Heart left ventricle (tissue), 16 donors: Measurements from ENCODE around the gene IL23R. TPM values are rescaled to one million over a fixed set of nuclear protein-coding genes. Genes with fewer than 3 reads are reported as not detected.

Source experiments
- ATAC-seq, 4 donors: fragments of 200-7000 bp; cut with Tn5 transposase; one replicate each; pipeline ENCODE4 v1.9.1; 2020 to 2022; ENCODE audit warnings: moderate library complexity in 4 of 4, mild to moderate bottlenecking in 3 of 4, moderate number of reproducible peaks in 1 of 4
- DNase-seq, 5 donors: peaks; one replicate each; pipeline ENCODE4 v3.0.0-alpha.2; 2020
- H3K27ac ChIP-seq, 12 donors: fragments of 200-600 bp; sonication (generic) in 4 of 12; one replicate each; pipeline versions ENCODE4 v1.5.0 to v1.8.0; 2016 to 2022; ENCODE audit warnings: mild to moderate bottlenecking in 2 of 12
- H3K27me3 ChIP-seq, 9 donors: fragments of 200-600 bp; sonication (generic) in 2 of 9; one replicate each; pipeline versions ENCODE4 v1.5.1 to v1.8.0; 2016 to 2022; ENCODE audit warnings: mild to moderate bottlenecking in 3 of 9
- H3K36me3 ChIP-seq, 9 donors: fragments of 200-600 bp; sonication (generic) in 2 of 9; one replicate each; pipeline versions ENCODE4 v1.5.0 to v1.8.0; 2018 to 2022; ENCODE audit warnings: mild to moderate bottlenecking in 2 of 9
- H3K4me1 ChIP-seq, 12 donors: fragments of 200-600 bp; sonication (generic) in 4 of 12; one replicate each; pipeline versions ENCODE4 v1.5.0 to v1.8.0; 2016 to 2022; ENCODE audit warnings: mild to moderate bottlenecking in 3 of 12
- H3K4me3 ChIP-seq, 12 donors: fragments of 200-600 bp; sonication (generic) in 4 of 12; one replicate each; pipeline versions ENCODE4 v1.5.0 to v1.8.0; 2017 to 2022; ENCODE audit warnings: mild to moderate bottlenecking in 9 of 12, moderate library complexity in 4 of 12
- H3K9me3 ChIP-seq, 12 donors: fragments of 200-600 bp; sonication (generic) in 4 of 12; one replicate each; pipeline versions ENCODE4 v1.5.0 to v1.8.0; 2016 to 2022; ENCODE audit warnings: mild to moderate bottlenecking in 1 of 12
- CTCF ChIP-seq, 12 donors: fragments of 200-600 bp; sonication (generic) in 4 of 12; IDR thresholded peaks; one replicate each; pipeline versions ENCODE4 v1.5.0 to v1.8.0; 2018 to 2022; ENCODE audit warnings: antibody characterized with exemption in 12 of 12, mild to moderate bottlenecking in 5 of 12
- POLR2A ChIP-seq, 2 donors: fragments of 450-650 bp; IDR thresholded peaks; one replicate each; pipeline ENCODE4 v1.6.1; 2017; ENCODE audit warnings: antibody characterized with exemption in 2 of 2, mild to moderate bottlenecking in 2 of 2, moderate library complexity in 2 of 2
- WGBS, 4 donors: extraction: QIAGEN DNeasy Blood & Tissue Kit in 2 of 4; methylation state at CpG; one replicate each; pipeline versions ENCODE4 v1.1.5 to v1.1.7; 2013 to 2018; 5-methylcytosine and 5-hydroxymethylcytosine counted together
- intact Hi-C, 10 donors: fragments of 100-400 bp; cut with DNase I; formaldehyde crosslinking; loops; one replicate each; pipeline versions ENCODE4 v1.11.1 to v1.14.2; 2022
- long read RNA-seq, 3 donors: library from polyadenylated mRNA; unstranded; transcript quantifications; one replicate each; pipeline ENCODE4 v2.0.0, GENCODE V29; 2020 to 2021
- polyA plus RNA-seq, 2 donors: library from polyadenylated mRNA; stranded (reverse); fragments of 200-250 nt; gene quantifications; one replicate each; pipeline ENCODE4 v1.2.3, GENCODE V29; 2013
- total RNA-seq, 9 donors: library from RNA; depleted of rRNA in 2 of 9; stranded (reverse); fragments of >200 nt in 2 of 9; fragmentation: NEBNext Ultra II Directional in 3 of 9; extraction: Animal tissue kit (Norgen Biotek cat#: 25700) in 3 of 9; gene quantifications; one replicate each; pipeline versions ENCODE4 v1.1.0 to v1.2.4, GENCODE V29; 2016 to 2023
- donor health status: ischemic (EF 13 %, LVEDD 7.1; RV severe dilation, severe dysfunction).
- donor health status: healthy with polysubstance abuse.
- donor health status: DM: no; HTN: yes; CAD: no.
- donor health status: DM: no; HTN: no; CAD: no.
- donor health status: ischemic (EF 25% LVEDD 6.9; RV normal size, moderate dysfunction).
- donor health status: ischemic (EF 25% LVEDD 5.7; RV mildly dilated, moderate dysfunction).
- donor health status: healthy.
- donor health status: DM: yes; HTN: yes; CAD: no.
- donor health status: ischemic (EF 35%, LVEDD 5.7; RV mildly dilated, moderate dysfunction).
- donor health status: nonischemic (EF 11% LVEDD 7.7; RV severe dilation, severe dysfunction).
- donor health status: DM: yes; HTN: yes; CAD: no.
- donor health status: PGD.
- donor health status: ischemic (EF 29% LVEDD 5.4; RV normal size, mild dysfunction).
- donor health status: nonischemic (EF 23%, LVEDD 6.1; RV moderate dilation, normal function).

Gene IL23R, protein sequence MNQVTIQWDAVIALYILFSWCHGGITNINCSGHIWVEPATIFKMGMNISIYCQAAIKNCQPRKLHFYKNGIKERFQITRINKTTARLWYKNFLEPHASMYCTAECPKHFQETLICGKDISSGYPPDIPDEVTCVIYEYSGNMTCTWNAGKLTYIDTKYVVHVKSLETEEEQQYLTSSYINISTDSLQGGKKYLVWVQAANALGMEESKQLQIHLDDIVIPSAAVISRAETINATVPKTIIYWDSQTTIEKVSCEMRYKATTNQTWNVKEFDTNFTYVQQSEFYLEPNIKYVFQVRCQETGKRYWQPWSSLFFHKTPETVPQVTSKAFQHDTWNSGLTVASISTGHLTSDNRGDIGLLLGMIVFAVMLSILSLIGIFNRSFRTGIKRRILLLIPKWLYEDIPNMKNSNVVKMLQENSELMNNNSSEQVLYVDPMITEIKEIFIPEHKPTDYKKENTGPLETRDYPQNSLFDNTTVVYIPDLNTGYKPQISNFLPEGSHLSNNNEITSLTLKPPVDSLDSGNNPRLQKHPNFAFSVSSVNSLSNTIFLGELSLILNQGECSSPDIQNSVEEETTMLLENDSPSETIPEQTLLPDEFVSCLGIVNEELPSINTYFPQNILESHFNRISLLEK
- total RNA-seq (not detected), polyA plus RNA-seq (not detected)
- long read RNA-seq, donor 1, result 0 reads
- long read RNA-seq, donor 2, result 0 reads
- long read RNA-seq, donor 3, result 0 reads

GRCh38 chr1:67166196-67166595 lies at the start of gene IL23R:
TSS of gene IL23R (plus strand) at chr1:67166454. CDS start at chr1:67168121, 1,667 bp downstream.
- WGBS, 4 donors, result 30 to 46% (median 35%) methylated on average over 4 of the region's 4 CpGs
- DNase-seq, result peak in 4 of 5 donors; percentile 27 to 68 (median 48)

GRCh38 chr1:67118191-67118590 lies 48.1 kb upstream of the IL23R start:
- no peaks in the 10 kb centered on the region for H3K4me1 ChIP-seq
- no peak overlapping the region for H3K4me3 ChIP-seq
- no peak for DNase-seq
- H3K27ac ChIP-seq, result no peak overlapping the region
- intact Hi-C loops, result no loop called here
- peaks cover 0 to 27% (median 2%) of the 10 kb centered on the region in 12 donors for H3K9me3 ChIP-seq
- no peaks in the 10 kb centered on the region for H3K36me3 ChIP-seq
- no peaks in the 10 kb centered on the region for H3K27me3 ChIP-seq
- ATAC-seq, result no peak
- TF ChIP-seq POLR2A (IDR thresholded peaks at IDR 0.05), result no peak
- no peak for TF ChIP-seq CTCF (IDR thresholded peaks at IDR 0.05)

More at GRCh38 chr1:67166196-67166595, at the start of gene IL23R:
- intact Hi-C loops, result no loop called here
- peak; percentile 83 to 98 (median 94) for ATAC-seq
- no peaks in the 10 kb centered on the region for H3K36me3 ChIP-seq
- H3K27ac ChIP-seq, result no peak within 1 kb of the TSS
- peaks cover 0 to 5% (median 0%) of the 10 kb centered on the region in 12 donors for H3K4me1 ChIP-seq
- no peaks in the 10 kb centered on the region for H3K27me3 ChIP-seq
- no peak for TF ChIP-seq CTCF (IDR thresholded peaks at IDR 0.05)
- H3K4me3 ChIP-seq, result no peak within 1 kb of the TSS
- H3K9me3 ChIP-seq, result peaks cover 0 to 2% (median 0%) of the 10 kb centered on the region in 12 donors

GRCh38 chr1:67118646-67119045 lies 47.6 kb upstream of the IL23R start:
- peaks cover 0 to 25% (median 2%) of the 10 kb centered on the region in 12 donors for H3K9me3 ChIP-seq
- DNase-seq (no peak), ATAC-seq (no peak)
- WGBS, 4 donors, result 29 to 47% (median 43%) methylated on average over 3 of the region's 3 CpGs
- no peaks in the 10 kb centered on the region for H3K4me1 ChIP-seq
- TF ChIP-seq CTCF (IDR thresholded peaks at IDR 0.05), result no peak
- TF ChIP-seq POLR2A (IDR thresholded peaks at IDR 0.05), result no peak
- no peak overlapping the region for H3K27ac ChIP-seq
- no peaks in the 10 kb centered on the region for H3K36me3 ChIP-seq
- intact Hi-C loops, result no loop called here
- H3K4me3 ChIP-seq, result no peak overlapping the region
- no peaks in the 10 kb centered on the region for H3K27me3 ChIP-seq

- H3K27ac ChIP-seq, result no peak overlapping the region
- H3K4me3 ChIP-seq, result no peak overlapping the region
- TF ChIP-seq CTCF (IDR thresholded peaks at IDR 0.05), result no peak
- no peak for TF ChIP-seq POLR2A (IDR thresholded peaks at IDR 0.05)
- H3K9me3 ChIP-seq, result peaks cover 0 to 12% (median 0%) of the 10 kb centered on the region in 12 donors
- DNase-seq, result no peak
- ATAC-seq, result no peak
- WGBS, 4 donors, result 74 to 88% (median 83%) methylated on average over 4 of the region's 4 CpGs
- intact Hi-C loops, result no loop called here
- H3K27me3 ChIP-seq, result no peaks in the 10 kb centered on the region
- no peaks in the 10 kb centered on the region for H3K4me1 ChIP-seq
- H3K36me3 ChIP-seq, result no peaks in the 10 kb centered on the region
Observed at GRCh38 chr1:67120855-67121619, 45.2 kb upstream of the IL23R start.
